GM18951 (cell line): ENCODE results near the gene MMP7.

Experiments used
- POLR2A ChIP-seq: IDR thresholded peaks from 4 replicates; pipeline ENCODE4 v1.6.1; 2011; ENCODE audit warnings: mild to moderate bottlenecking; ENCODE audit not compliant: insufficient read length, insufficient read depth; ENCODE audit errors: extremely low read depth
- in situ Hi-C: fragments of 300-500 bp; cut with MboI; formaldehyde crosslinking; loops from one replicate; pipeline ENCODE4 v1.12.0; 2022; ENCODE audit warnings: low sequenced_read_pairs, mixed read lengths, inconsistent platforms; ENCODE audit not compliant: unreplicated experiment

Gene MMP7

GRCh38 chr11:102530558-102530957 lies at the start of gene MMP7:
TSS of gene MMP7 (minus strand) at chr11:102530747. CDS start at chr11:102530700, 47 bp downstream.
- in situ Hi-C loops: no loop called here
- TF ChIP-seq POLR2A: no peak

GRCh38 chr11:102577723-102578122 lies 47.2 kb upstream of the MMP7 start:
- no peak for TF ChIP-seq POLR2A
- in situ Hi-C loops: no loop called here

GRCh38 chr11:102577182-102577581 lies 46.6 kb upstream of the MMP7 start:
- TF ChIP-seq POLR2A: no peak
- in situ Hi-C loops: no loop called here

- in situ Hi-C loops: no loop called here
- TF ChIP-seq POLR2A: no peak
Observed at GRCh38 chr11:102576350-102576749, 45.8 kb upstream of the MMP7 start.

- in situ Hi-C loops: no loop called here
- TF ChIP-seq POLR2A: no peak
Observed at GRCh38 chr11:102575012-102575411, 44.5 kb upstream of the MMP7 start.

GRCh38 chr11:102573851-102574250 lies 43.3 kb upstream of the MMP7 start:
- no peak for TF ChIP-seq POLR2A
- in situ Hi-C loops: no loop called here

- no peak for TF ChIP-seq POLR2A
- in situ Hi-C loops: no loop called here
Observed at GRCh38 chr11:102572554-102573220, 42.1 kb upstream of the MMP7 start.

GRCh38 chr11:102568851-102569250 lies 38.3 kb upstream of the MMP7 start:
- in situ Hi-C loops: no loop called here
- TF ChIP-seq POLR2A: no peak

- TF ChIP-seq POLR2A: no peak
- in situ Hi-C loops: no loop called here
Observed at GRCh38 chr11:102566112-102566511, 35.6 kb upstream of the MMP7 start.

- in situ Hi-C loops: no loop called here
- no peak for TF ChIP-seq POLR2A
Observed at GRCh38 chr11:102564110-102564509, 33.6 kb upstream of the MMP7 start.

GRCh38 chr11:102561636-102562035 lies 31.1 kb upstream of the MMP7 start:
- in situ Hi-C loops: no loop called here
- no peak for TF ChIP-seq POLR2A

GRCh38 chr11:102560555-102561011 lies 30.0 kb upstream of the MMP7 start:
- no peak for TF ChIP-seq POLR2A
- in situ Hi-C loops: no loop called here

- no peak for TF ChIP-seq POLR2A
- in situ Hi-C loops: no loop called here
Observed at GRCh38 chr11:102559839-102560238, 29.3 kb upstream of the MMP7 start.

- TF ChIP-seq POLR2A: no peak
Observed at GRCh38 chr11:102555091-102555490, 24.5 kb upstream of the MMP7 start.

GRCh38 chr11:102553835-102554282 lies 23.3 kb upstream of the MMP7 start:
- in situ Hi-C loops: no loop called here
- TF ChIP-seq POLR2A: no peak

More at GRCh38 chr11:102555091-102555490, 24.5 kb upstream of the MMP7 start:
- in situ Hi-C loops: no loop called here
